Urinary bladder (tissue), 2 donors: ENCODE results near the gene GOLGA6L25. TPM values are rescaled to one million over a fixed set of nuclear protein-coding genes. Genes with fewer than 3 reads are reported as not detected.

Source experiments
- polyA plus RNA-seq: library from polyadenylated mRNA; stranded (reverse); fragments of 200-250 nt; gene quantifications from one replicate; pipeline ENCODE4 v1.2.3, GENCODE V29; 2013
- small RNA-seq: library from RNA; depleted of rRNA; stranded (forward); fragments of <200 nt; gene quantifications from one replicate; pipeline ENCODE3, GENCODE V24; 2014
- total RNA-seq: library from RNA; depleted of rRNA; stranded (reverse); fragments of >200 nt; gene quantifications from one replicate; pipeline ENCODE4 v1.2.3, GENCODE V29; 2014
- donor health status: healthy.

Gene GOLGA6L25
- total and polyA plus RNA-seq, 2 donors, result not detected

Small RNA genes lying within 50 kb of the gene (small RNA-seq; reads per million reads assigned to genes)
- gene AC138749.2, result not detected
- not detected for gene RF00017

Other genes starting within 250 kb of the GOLGA6L25 start
- gene HERC2, start 231.4 kb upstream of the GOLGA6L25 start, total RNA-seq, result 50.1 TPM
- 37.9 TPM for gene HERC2, start 231.4 kb upstream of the GOLGA6L25 start, polyA plus RNA-seq
- not detected for gene GOLGA6L24, start 195.5 kb upstream of the GOLGA6L25 start, total RNA-seq
- gene GOLGA6L24, start 195.5 kb upstream of the GOLGA6L25 start, polyA plus RNA-seq, result not detected
- not detected for gene GOLGA8F, start 174.9 kb upstream of the GOLGA6L25 start, total RNA-seq
- not detected for gene GOLGA8F, start 174.9 kb upstream of the GOLGA6L25 start, polyA plus RNA-seq
- not detected for gene GOLGA8G, start 20.6 kb upstream of the GOLGA6L25 start, total RNA-seq
- gene GOLGA8G, start 20.6 kb upstream of the GOLGA6L25 start, polyA plus RNA-seq, result not detected
- gene GOLGA8M, start 158.9 kb downstream of the GOLGA6L25 start, total RNA-seq, result 2.1 TPM
- 0.38 TPM for gene GOLGA8M, start 158.9 kb downstream of the GOLGA6L25 start, polyA plus RNA-seq